Hematopoietic multipotent progenitor cell (in vitro differentiated cells): ENCODE data around the gene MMRN1. TPM values are rescaled to one million over a fixed set of nuclear protein-coding genes. Genes with fewer than 3 reads are reported as not detected.

Experiments used
- DNase-seq, 3 donors: peaks; one replicate each; pipeline ENCODE4 v3.0.0-alpha.2; 2011 to 2015; ENCODE audit warnings: low read depth in 2 of 3, low spot score in 2 of 3
- total RNA-seq: library from RNA; depleted of rRNA; stranded (reverse); fragments of >200 nt; gene quantifications from one replicate; pipeline ENCODE4 v1.2.3, GENCODE V29; 2012

The MMRN1 gene
- total RNA-seq, 1 donor: 31.0 TPM

- no peak for DNase-seq
Observed at GRCh38 chr4:89992744-89993143, 98.1 kb downstream of the MMRN1 start.

- DNase-seq: no peak
Observed at GRCh38 chr4:89994176-89994873, 99.7 kb downstream of the MMRN1 start.

- DNase-seq: no peak
Observed at GRCh38 chr4:89995006-89995405, 100.4 kb downstream of the MMRN1 start.

- no peak for DNase-seq
Observed at GRCh38 chr4:89995814-89996213, 101.2 kb downstream of the MMRN1 start.

- no peak for DNase-seq
Observed at GRCh38 chr4:89997171-89997704, 102.6 kb downstream of the MMRN1 start.

GRCh38 chr4:89998469-89999011, 103.9 kb downstream of the MMRN1 start:
- no peak for DNase-seq

GRCh38 chr4:90001023-90001422, 106.4 kb downstream of the MMRN1 start:
- peak in 2 of 3 donors; percentile 15 to 77 for DNase-seq

GRCh38 chr4:90002441-90003062, 107.9 kb downstream of the MMRN1 start:
- no peak for DNase-seq

Other genes starting within 250 kb of the MMRN1 start
- gene SNCA, start 57.7 kb upstream of the MMRN1 start, total RNA-seq: 18.6 TPM
- gene CCSER1, start 232.5 kb downstream of the MMRN1 start, total RNA-seq: 15.3 TPM